NCI-H2029 treated with DMSO at 0.1 percent for 48 hours (cell line): Measurements from ENCODE around the gene SNX25.
A peak's percentile ranks its signal among the peaks of the same experiment; 100 is the strongest.

Experiments used
- DNase-seq: peaks from one replicate; lab custom pipeline; 2025; lab: John Stamatoyannopoulos, UW

The SNX25 gene

GRCh38 chr4:185380320-185380719 is 170.9 kb downstream of the SNX25 start:
- no peak for DNase-seq

- no peak for DNase-seq
Observed at GRCh38 chr4:185381288-185382196, 172.1 kb downstream of the SNX25 start.

GRCh38 chr4:185382754-185383153 is 173.4 kb downstream of the SNX25 start:
- no peak for DNase-seq

GRCh38 chr4:185383451-185383850 is 174.1 kb downstream of the SNX25 start:
- DNase-seq = peak; percentile 55

- DNase-seq = no peak
Observed at GRCh38 chr4:185384061-185384460, 174.7 kb downstream of the SNX25 start.

GRCh38 chr4:185384930-185385331 is 175.5 kb downstream of the SNX25 start:
- no peak for DNase-seq

- no peak for DNase-seq
Observed at GRCh38 chr4:185387957-185388356, 178.6 kb downstream of the SNX25 start.

- no peak for DNase-seq
Observed at GRCh38 chr4:185390941-185391340, 181.5 kb downstream of the SNX25 start.

- DNase-seq = no peak
Observed at GRCh38 chr4:185392156-185392555, 182.8 kb downstream of the SNX25 start.

- no peak for DNase-seq
Observed at GRCh38 chr4:185394568-185395237, 185.3 kb downstream of the SNX25 start.

- DNase-seq = peak; percentile 55
Observed at GRCh38 chr4:185395238-185395955, 186.0 kb downstream of the SNX25 start, which contains the start of gene LRP2BP. Gene LRP2BP, minus strand, starts transcription at chr4:185395924. Its CDS starts 17,738 bp downstream, at chr4:185378186.

GRCh38 chr4:185395956-185396723 is 186.7 kb downstream of the SNX25 start:
- peak; percentile 80 for DNase-seq

GRCh38 chr4:185396724-185397385 is 187.5 kb downstream of the SNX25 start, which contains the start of gene ANKRD37:
Gene ANKRD37, plus strand, starts transcription at chr4:185396841. Its CDS starts 83 bp downstream, at chr4:185396924.
- DNase-seq = peak; percentile 51

- DNase-seq = no peak
Observed at GRCh38 chr4:185398618-185399017, 189.2 kb downstream of the SNX25 start.

- no peak for DNase-seq
Observed at GRCh38 chr4:185399466-185399865, 190.1 kb downstream of the SNX25 start.

- no peak for DNase-seq
Observed at GRCh38 chr4:185404031-185404430, 194.6 kb downstream of the SNX25 start.

GRCh38 chr4:185405296-185405999 is 196.1 kb downstream of the SNX25 start:
- DNase-seq = no peak

- no peak for DNase-seq
Observed at GRCh38 chr4:185408432-185408831, 199.0 kb downstream of the SNX25 start.

GRCh38 chr4:185411849-185412248 is 202.5 kb downstream of the SNX25 start:
- no peak for DNase-seq

- no peak for DNase-seq
Observed at GRCh38 chr4:185412412-185412811, 203.0 kb downstream of the SNX25 start.
